Measurements from ENCODE around the gene CCSER2.

- TF ChIP-seq HDGF (IDR thresholded peaks at IDR 0.05; ENCODE audit: borderline replicate concordance) = no peak
- no peak for TF ChIP-seq FOXA1 (IDR thresholded peaks at IDR 0.05)
- no peak for TF ChIP-seq FOXM1 (IDR thresholded peaks at IDR 0.05; ENCODE audit: borderline replicate concordance)
- TF ChIP-seq SUZ12 (IDR thresholded peaks at IDR 0.05) = no peak
- TF ChIP-seq SP1 (IDR thresholded peaks at IDR 0.05) = no peak
- TF ChIP-seq NFRKB (IDR thresholded peaks at IDR 0.05) = no peak
- no peak for TF ChIP-seq ELF4 (IDR thresholded peaks at IDR 0.05)
These were observed 59.8 kb downstream of the CCSER2 start for GRCh38 chr10:84388148-84388547.
